HL-60/S4 treated with retinoic acid at 250 ng/mL for 4 days and 3 days (cell line): ENCODE results near the gene ANKRD13D.

Experiments used
- in situ Hi-C: fragments of 300-500 bp; cut with MboI; formaldehyde crosslinking; loops from 2 replicates; pipeline ENCODE4 v1.7.0; 2022; ENCODE audit warnings: low sequenced_read_pairs

Gene ANKRD13D

GRCh38 chr11:67289226-67289650, at the start of gene ANKRD13D:
Gene ANKRD13D, plus strand, starts transcription at chr11:67289303. Its CDS starts 158 bp downstream, at chr11:67289461.
- in situ Hi-C loops = no loop called here

- in situ Hi-C loops = loop anchor here (10.0 kb wide), 1 partner anchor 155 kb away; no protein-coding TSS in a partner anchor
These were observed 49.1 kb upstream of the ANKRD13D start for GRCh38 chr11:67239783-67240575.

GRCh38 chr11:67240576-67241389, 48.3 kb upstream of the ANKRD13D start:
- in situ Hi-C loops = no loop called here

GRCh38 chr11:67242548-67242947, 46.6 kb upstream of the ANKRD13D start:
- in situ Hi-C loops = no loop called here

- in situ Hi-C loops = no loop called here
These were observed 46.1 kb upstream of the ANKRD13D start for GRCh38 chr11:67243051-67243450.

GRCh38 chr11:67245046-67245445, 44.1 kb upstream of the ANKRD13D start:
- in situ Hi-C loops = no loop called here

GRCh38 chr11:67247946-67248550, 41.1 kb upstream of the ANKRD13D start:
- in situ Hi-C loops = no loop called here

GRCh38 chr11:67248653-67249052, 40.5 kb upstream of the ANKRD13D start:
- in situ Hi-C loops = no loop called here

- in situ Hi-C loops = no loop called here
These were observed 38.8 kb upstream of the ANKRD13D start for GRCh38 chr11:67250059-67251043.

GRCh38 chr11:67251841-67252240, 37.3 kb upstream of the ANKRD13D start:
- in situ Hi-C loops = no loop called here

GRCh38 chr11:67252831-67253239, 36.3 kb upstream of the ANKRD13D start:
- in situ Hi-C loops = no loop called here

GRCh38 chr11:67253872-67254624, 35.1 kb upstream of the ANKRD13D start:
- in situ Hi-C loops = no loop called here

GRCh38 chr11:67254798-67255197, 34.3 kb upstream of the ANKRD13D start:
- in situ Hi-C loops = no loop called here

- in situ Hi-C loops = no loop called here
These were observed 33.8 kb upstream of the ANKRD13D start for GRCh38 chr11:67255353-67255752.

- in situ Hi-C loops = no loop called here
These were observed 33.2 kb upstream of the ANKRD13D start for GRCh38 chr11:67255864-67256263.

- in situ Hi-C loops = no loop called here
These were observed 32.5 kb upstream of the ANKRD13D start for GRCh38 chr11:67256477-67257135.

- in situ Hi-C loops = loop anchor here (10.0 kb wide), 2 partner anchors 54 to 124 kb away; no protein-coding TSS in a partner anchor
These were observed 28.7 kb upstream of the ANKRD13D start for GRCh38 chr11:67260406-67260805.

- in situ Hi-C loops = loop anchor here (10.0 kb wide), 2 partner anchors 54 to 124 kb away; no protein-coding TSS in a partner anchor
These were observed 28.0 kb upstream of the ANKRD13D start for GRCh38 chr11:67260885-67261639.
